ENCODE results near the gene ZNF417.

GRCh38 chr19:57949702-57950101 lies 33.3 kb upstream of the ZNF417 start:
- TF ChIP-seq CTCF (IDR thresholded peaks at IDR 0.05) (no peak), POLR2A (IDR thresholded peaks at IDR 0.05; ENCODE audit: low read depth) (no peak)
